Measurements from ENCODE around the gene STIMATE. TPM values are rescaled to one million over a fixed set of nuclear protein-coding genes. Genes with fewer than 3 reads are reported as not detected.

STIMATE gene
- total and polyA plus RNA-seq, 10 of the 15 experiments (the other 5 are each of a cell fraction or from before 2014, with no cell fraction given): 0.24 to 24.1 (median 15.4) TPM

DNA sequence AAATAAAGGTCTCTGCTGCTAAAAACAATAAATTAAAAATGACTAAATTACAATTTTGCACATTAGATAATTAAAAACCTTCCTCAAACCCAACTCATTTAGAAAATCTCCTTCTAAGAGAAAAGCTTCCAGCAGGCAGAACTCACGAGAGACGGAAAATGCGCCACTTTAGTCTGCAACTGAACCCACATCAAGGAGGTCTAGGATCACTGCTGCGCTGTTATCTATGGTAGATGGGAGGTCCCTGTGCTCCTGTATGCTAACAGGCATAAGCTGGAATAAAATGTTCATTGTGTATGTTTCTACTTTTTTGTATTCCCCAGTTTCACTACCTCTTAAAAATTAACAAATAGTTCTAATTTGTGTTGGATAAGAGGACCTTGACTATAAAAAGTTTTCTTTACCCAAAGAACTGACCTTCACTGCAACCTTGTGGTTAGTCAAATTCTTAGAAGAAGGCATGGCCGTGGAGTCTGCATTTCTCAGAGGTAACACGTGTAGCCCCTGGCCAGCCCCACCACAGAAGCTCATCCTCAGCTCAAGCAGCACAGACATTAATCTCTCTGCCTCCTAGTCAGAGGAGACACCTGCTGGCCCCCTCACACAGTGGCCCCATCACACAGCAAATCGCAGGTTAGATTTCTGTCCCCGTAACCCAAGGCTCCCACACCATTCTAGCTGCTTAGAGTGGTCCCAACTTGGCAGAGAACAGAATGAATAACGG is 22.3 kb downstream of the STIMATE start (continued):
- TF ChIP-seq PRDM15 (CRISPR knock-in tag; IDR thresholded peaks at IDR 0.05) (no peak), IRF4 (IDR thresholded peaks at IDR 0.05; ENCODE audit: low read depth, low read length) (no peak), HDGF (IDR thresholded peaks at IDR 0.05) (no peak)

- SMC1A ChIA-PET (ENCODE audit: uncharacterized antibody, unreplicated experiment): interaction anchor here (1.0 to 1.9 kb wide), 6 partner anchors 13 to 197 kb away, joined by 3 to 15 read pairs (median 4); partner anchors contain the start of gene STIMATE
Measured at GRCh38 chr3:52874160-52874701, 23.1 kb downstream of the STIMATE start.

More at GRCh38 chr3:52874160-52874701, 23.1 kb downstream of the STIMATE start:
- 100% methylated on average over 5 of the region's 5 CpGs for WGBS (ENCODE audit: insufficient coverage, insufficient replicate concordance, low lambda C conversion rate, missing lambda C conversion rate)
- Histone ChIP-seq H3K4me3 (no peak overlapping the region), H3K79me2 (ENCODE audit: control insufficient read depth, insufficient read depth, low read length) (peaks cover 2% of the 10 kb centered on the region; the same call in 1 of the 2 replicates), H3K27me3 (replicated peaks in 1 of 2; ENCODE audit: control insufficient read depth in 2 of 2, insufficient read depth in 2 of 2, low read length in 1 of 2) (no peaks in the 10 kb centered on the region), H4K20me1 (ENCODE audit: control insufficient read depth, insufficient read depth) (no peaks in the 10 kb centered on the region), H3K27ac (ENCODE audit: control insufficient read depth, insufficient read depth) (no peak overlapping the region), H2AFZ (ENCODE audit: control insufficient read depth, low read depth, low read length) (no peak overlapping the region), H3K9ac (ENCODE audit: control insufficient read depth, insufficient read depth, low read length) (no peak overlapping the region), H3K4me2 (ENCODE audit: control insufficient read depth, insufficient read depth) (no peak overlapping the region), H3K9me3 (replicated peaks; ENCODE audit: control insufficient read depth, insufficient read depth, low read length) (no peaks in the 10 kb centered on the region), H3K4me1 (ENCODE audit: control insufficient read depth, insufficient read depth, low read length) (peaks cover 7% of the 10 kb centered on the region; the same call in 1 of the 2 replicates), H3K36me3 (ENCODE audit: control insufficient read depth in 2 of 2, insufficient read depth in 2 of 2, low read length in 1 of 2) (peaks cover 1 to 3% of the 10 kb centered on the region in 2 experiments; a peak in 2 of 4 replicates)
- FAIRE-seq (peak; percentile 68), ATAC-seq (peak; percentile 59), DNase-seq (ENCODE audit: low read depth, low spot score) (no peak)
- BruUV-seq (replicated peaks): no TSS peak
- ChIA-PET CTCF (interaction anchor here (1.2 to 2.5 kb wide), 2 partner anchors 19 to 29 kb away, joined by 5 to 16 read pairs; no protein-coding TSS in a partner anchor), POLR2A (interaction anchor here (0.6 to 1.0 kb wide), 2 partner anchors 20 to 141 kb away, joined by 3 to 5 read pairs; no protein-coding TSS in a partner anchor), RAD21 (ENCODE audit: unreplicated experiment) (interaction anchor here (0.9 to 1.6 kb wide), 6 partner anchors 13 to 113 kb away, joined by 3 to 5 read pairs (median 3); no protein-coding TSS in a partner anchor)
- TF ChIP-seq CHD1 (IDR thresholded peaks at IDR 0.05; ENCODE audit: low read depth, low read length) (no peak), CEBPB (IDR thresholded peaks at IDR 0.05; ENCODE audit: borderline replicate concordance in 1 of 2, low read depth in 2 of 2, low read length in 2 of 2) (no peak)
- TF ChIP-seq, protein P1, sequence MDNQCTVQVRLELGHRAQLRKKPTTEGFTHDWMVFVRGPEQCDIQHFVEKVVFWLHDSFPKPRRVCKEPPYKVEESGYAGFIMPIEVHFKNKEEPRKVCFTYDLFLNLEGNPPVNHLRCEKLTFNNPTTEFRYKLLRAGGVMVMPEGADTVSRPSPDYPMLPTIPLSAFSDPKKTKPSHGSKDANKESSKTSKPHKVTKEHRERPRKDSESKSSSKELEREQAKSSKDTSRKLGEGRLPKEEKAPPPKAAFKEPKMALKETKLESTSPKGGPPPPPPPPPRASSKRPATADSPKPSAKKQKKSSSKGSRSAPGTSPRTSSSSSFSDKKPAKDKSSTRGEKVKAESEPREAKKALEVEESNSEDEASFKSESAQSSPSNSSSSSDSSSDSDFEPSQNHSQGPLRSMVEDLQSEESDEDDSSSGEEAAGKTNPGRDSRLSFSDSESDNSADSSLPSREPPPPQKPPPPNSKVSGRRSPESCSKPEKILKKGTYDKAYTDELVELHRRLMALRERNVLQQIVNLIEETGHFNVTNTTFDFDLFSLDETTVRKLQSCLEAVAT (IDR thresholded peaks at IDR 0.05): peak; percentile 40; the same call in 1 of the 2 replicates
- in situ Hi-C loops (cut with MboI): no loop called here
- intact Hi-C loops (cut with micrococcal nuclease; ENCODE audit: unreplicated experiment): no loop called here

Measured in GM12878 (cell line).